IMR-90 (cell line): Measurements from ENCODE around the gene RFX3. TPM values are rescaled to one million over a fixed set of nuclear protein-coding genes. Genes with fewer than 3 reads are reported as not detected.

ENCODE experiments used
- ATAC-seq: fragments of 200-7000 bp; cut with Tn5 transposase; 2 replicates; pipeline ENCODE4 v1.9.1; 2020; ENCODE audit warnings: low read depth, mild to moderate bottlenecking, moderate library complexity
- BruUV-seq: library from RNA; stranded (reverse); fragments of 400-500 nt; replicated peaks from 2 replicates; lab custom pipeline; 2021; lab: Mats Ljungman, UMichigan
- CTCF ChIA-PET: fragments of 300-600 bp; formaldehyde crosslinking; extraction: SDS; loops from one replicate; lab custom pipeline; 2021; ENCODE audit warnings: antibody characterized with exemption; lab: Yijun Ruan, JAX
- POLR2A ChIA-PET: fragments of 300-600 bp; sonication (Branson Sonifier 250); formaldehyde crosslinking; loops from one replicate; lab custom pipeline; 2022; ENCODE audit warnings: antibody characterized with exemption; ENCODE audit not compliant: unreplicated experiment; lab: Charles Lee
- DNase-seq: peaks from one replicate; pipeline ENCODE4 v3.0.0; 2013
- H2AFZ ChIP-seq: replicated peaks from 2 replicates; pipeline ENCODE3; 2013; ENCODE audit warnings: low read length, mild to moderate bottlenecking; ENCODE audit not compliant: poor library complexity
- H2AK5ac ChIP-seq: 2 replicates; pipeline ENCODE4 v1.6.1; 2013; ENCODE audit warnings: low read depth, low read length, inconsistent platforms
- H2AK9ac ChIP-seq: replicated peaks from 2 replicates; pipeline ENCODE3; 2013; ENCODE audit warnings: mild to moderate bottlenecking, low read depth, low read length, moderate library complexity; ENCODE audit not compliant: poor library complexity
- H2BK120ac ChIP-seq: 2 replicates; pipeline ENCODE4 v1.6.1; 2013; ENCODE audit warnings: low read depth, low read length, inconsistent platforms
- H2BK15ac ChIP-seq: 3 replicates; pipeline ENCODE4 v1.6.1; 2013; ENCODE audit warnings: low read depth, low read length, inconsistent platforms
- H2BK20ac ChIP-seq: 2 replicates; pipeline ENCODE4 v1.6.1; 2013; ENCODE audit warnings: low read depth, mild to moderate bottlenecking, inconsistent platforms, low read length, moderate library complexity
- H2BK5ac ChIP-seq: 2 replicates; pipeline ENCODE4 v1.6.1; 2013; ENCODE audit warnings: mild to moderate bottlenecking, low read depth, low read length, inconsistent platforms; ENCODE audit not compliant: poor library complexity, severe bottlenecking
- H3K14ac ChIP-seq: replicated peaks from 2 replicates; pipeline ENCODE4 v1.6.1; 2013; ENCODE audit warnings: low read depth, low read length, inconsistent platforms
- H3K18ac ChIP-seq: 2 replicates; pipeline ENCODE4 v1.6.1; 2013; ENCODE audit warnings: low read depth, low read length, control low read depth
- H3K23ac ChIP-seq: 2 replicates; pipeline ENCODE4 v1.6.1; 2013; ENCODE audit warnings: low read depth, low read length, inconsistent platforms
- H3K27ac ChIP-seq: 2 replicates; pipeline ENCODE4 v1.5.1; 2013; ENCODE audit warnings: mild to moderate bottlenecking, control low read depth, low read length; ENCODE audit not compliant: insufficient read depth
- H3K27me3 ChIP-seq: 2 replicates; pipeline ENCODE4 v1.6.1; 2013; ENCODE audit warnings: low read length; ENCODE audit not compliant: control insufficient read depth, insufficient read depth
- H3K36me3 ChIP-seq: 2 replicates; pipeline ENCODE4 v1.6.1; 2013; ENCODE audit warnings: low read length, mixed read lengths; ENCODE audit not compliant: control insufficient read depth, insufficient read depth
- H3K4ac ChIP-seq: 2 replicates; pipeline ENCODE4 v1.6.1; 2013; ENCODE audit warnings: low read depth, low read length, inconsistent platforms
- H3K4me1 ChIP-seq: 2 replicates; pipeline ENCODE4 v1.6.1; 2013; ENCODE audit warnings: low read length, mixed read lengths; ENCODE audit not compliant: control insufficient read depth, insufficient read depth
- H3K4me2 ChIP-seq: 2 replicates; pipeline ENCODE4 v1.6.1; 2013; ENCODE audit warnings: low read depth, mild to moderate bottlenecking, control low read depth, low read length, moderate library complexity
- H3K4me3 ChIP-seq: 2 replicates; pipeline ENCODE4 v1.5.1; 2013; ENCODE audit warnings: low read depth, mild to moderate bottlenecking, control low read depth, low read length, moderate library complexity; ENCODE audit not compliant: insufficient read depth
- H3K56ac ChIP-seq: 2 replicates; pipeline ENCODE4 v1.6.1; 2013; ENCODE audit warnings: low read length, inconsistent platforms; ENCODE audit not compliant: insufficient read depth; ENCODE audit errors: extremely low read depth
- H3K79me1 ChIP-seq, 2 experiments: 2 replicates each; pipeline ENCODE4 v1.6.1; 2013; ENCODE audit warnings: low read length in 2 of 2, inconsistent platforms in 1 of 2, low read depth in 1 of 2
- H3K9ac ChIP-seq: 2 replicates; pipeline ENCODE4 v1.6.1; 2013; ENCODE audit warnings: low read depth, low read length, control low read depth
- H3K9me1 ChIP-seq: 2 replicates; pipeline ENCODE4 v1.6.1; 2013; ENCODE audit warnings: low read length, inconsistent platforms; ENCODE audit not compliant: insufficient read depth
- H3K9me3 ChIP-seq: 2 replicates; pipeline ENCODE4 v1.6.1; 2013; ENCODE audit warnings: low read length; ENCODE audit not compliant: control insufficient read depth, insufficient read depth
- H4K20me1 ChIP-seq: 2 replicates; pipeline ENCODE4 v1.6.1; 2013; ENCODE audit warnings: low read length, inconsistent platforms; ENCODE audit not compliant: insufficient read depth
- H4K5ac ChIP-seq: 2 replicates; pipeline ENCODE4 v1.6.1; 2013; ENCODE audit warnings: mild to moderate bottlenecking, low read depth, low read length, control low read depth
- H4K8ac ChIP-seq, 2 experiments: 2 replicates each; pipeline ENCODE4 v1.6.1; 2013; ENCODE audit warnings: low read depth in 2 of 2, low read length in 2 of 2, control low read depth in 1 of 2, inconsistent platforms in 1 of 2
- H4K91ac ChIP-seq: 2 replicates; pipeline ENCODE4 v1.6.1; 2013; ENCODE audit warnings: low read depth, low read length, inconsistent platforms; ENCODE audit not compliant: insufficient read depth
- CEBPB ChIP-seq: IDR thresholded peaks from 2 replicates; pipeline ENCODE4 v1.6.1; 2012; ENCODE audit warnings: low read depth, low read length, improper control_type of control experiment
- MAZ ChIP-seq: IDR thresholded peaks from 2 replicates; pipeline ENCODE4 v1.6.1; 2012; ENCODE audit warnings: low read depth, mild to moderate bottlenecking, low read length, improper control_type of control experiment, moderate library complexity, borderline replicate concordance
- RAD21 ChIP-seq: IDR thresholded peaks from 2 replicates; pipeline ENCODE4 v1.6.1; 2012; ENCODE audit warnings: low read length, improper control_type of control experiment
- RCOR1 ChIP-seq: IDR thresholded peaks from 2 replicates; pipeline ENCODE4 v1.6.1; 2012; ENCODE audit warnings: mild to moderate bottlenecking, low read length, improper control_type of control experiment; ENCODE audit not compliant: insufficient replicate concordance
- SMC3 ChIP-seq: fragments of 150-350 bp; IDR thresholded peaks from 2 replicates; pipeline ENCODE4 v1.6.1; 2016; ENCODE audit warnings: low read depth, mild to moderate bottlenecking, antibody characterized with exemption, low read length, moderate library complexity
- WGBS, 2 experiments: methylation state at CpG; one replicate each; pipeline versions ENCODE4 v1.1.5 to v1.1.7; 2013; ENCODE audit warnings: missing lambda C conversion rate in 2 of 2; ENCODE audit not compliant: insufficient read length in 1 of 2; ENCODE audit errors: extremely low coverage in 2 of 2; 5-methylcytosine and 5-hydroxymethylcytosine counted together
- dilution Hi-C: fragments of 300-500 bp; cut with HindIII; formaldehyde crosslinking; loops from one replicate; pipeline ENCODE4 v1.14.3; 2018; ENCODE audit warnings: low sequenced_read_pairs; ENCODE audit not compliant: unreplicated experiment
- in situ Hi-C: fragments of 300-500 bp; cut with MboI; formaldehyde crosslinking; loops from 3 replicates; pipeline ENCODE4 v1.14.3; 2019; ENCODE audit warnings: low sequenced_read_pairs, inconsistent platforms, mixed read lengths
- intact Hi-C: fragments of 100-400 bp; cut with micrococcal nuclease; formaldehyde crosslinking; loops from 2 replicates; pipeline ENCODE4 v1.10.0; 2022
- polyA plus RNA-seq, 3 experiments: library from polyadenylated mRNA; depleted of rRNA; stranded (reverse); fragments of >200 nt; gene quantifications; 2 replicates each; pipeline ENCODE4 v1.2.3, GENCODE V29; 2012; ENCODE audit warnings: low replicate concordance in 1 of 3
- total RNA-seq: library from RNA; depleted of rRNA; stranded (reverse); fragments of >200 nt; gene quantifications from 2 replicates; pipeline ENCODE4 v1.2.3, GENCODE V29; 2012
- TF ChIP-seq, protein P1 (sequence below): fragments of 150-350 bp; IDR thresholded peaks from 2 replicates; pipeline ENCODE4 v1.6.1; 2017; ENCODE audit warnings: mild to moderate bottlenecking, antibody characterized with exemption, low read length, low read depth
- TF ChIP-seq, protein P2 (sequence below): conservative IDR thresholded peaks from 2 replicates; pipeline ENCODE4 v1.5.1; 2012; ENCODE audit warnings: mild to moderate bottlenecking, low read depth, low read length, improper control_type of control experiment

The RFX3 gene
- total and polyA plus RNA-seq, 2 of the 4 experiments (the other 2 are of a cell fraction), result 1.7 to 2.7 TPM

DNA sequence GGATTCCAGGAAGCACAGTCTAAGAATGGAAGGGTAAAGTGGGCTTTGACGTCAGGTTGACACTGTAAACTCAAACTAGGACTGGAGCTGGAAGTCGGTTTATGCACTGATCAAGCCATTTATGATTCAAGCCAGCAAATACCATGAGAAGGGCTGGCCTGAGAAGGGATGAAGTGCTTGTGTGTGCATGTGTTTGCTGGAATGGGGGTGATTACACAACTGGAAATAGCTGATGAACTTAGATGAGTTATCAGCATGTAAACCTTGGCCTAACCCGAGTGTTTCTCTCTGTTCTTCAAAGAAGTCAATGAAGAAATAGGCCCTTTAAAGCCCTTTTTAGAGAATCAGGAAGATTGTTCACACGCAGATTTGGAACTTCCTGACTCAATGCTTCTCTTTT, 287.6 kb downstream of the RFX3 start:
- no peak overlapping the region for H2AK5ac ChIP-seq
- ATAC-seq (peak; percentile 47), DNase-seq (peak; percentile 62)
- no peak overlapping the region for H3K18ac ChIP-seq
- no peak overlapping the region for H2BK5ac ChIP-seq
- H4K20me1 ChIP-seq, result no peaks in the 10 kb centered on the region
- H3K79me1 ChIP-seq, result no peaks in the 10 kb centered on the region
- H3K23ac ChIP-seq, result no peak overlapping the region
- H2AK9ac ChIP-seq, result no peak overlapping the region
- ChIA-PET CTCF (interaction anchor here (0.5 to 2.4 kb wide), 2 partner anchors 18 to 203 kb away, joined by 3 to 7 read pairs; no protein-coding TSS in a partner anchor), POLR2A (no interaction called here)
- WGBS, 2 experiments, result no CpG with 5 or more reads among the region's 4 CpGs
- H3K27ac ChIP-seq, result no peak overlapping the region
- H4K5ac ChIP-seq, result no peak overlapping the region
- no peak overlapping the region for H2BK15ac ChIP-seq
- in situ Hi-C loops, result loop anchor here (25.0 kb wide), 1 partner anchor 1124 kb away; no protein-coding TSS in a partner anchor
- intact Hi-C loops, result no loop called here
- no peak overlapping the region for H3K56ac ChIP-seq
- H3K27me3 ChIP-seq, result no peaks in the 10 kb centered on the region
- H2BK20ac ChIP-seq, result no peak overlapping the region
- no peak overlapping the region for H3K4me2 ChIP-seq
- H2AFZ ChIP-seq, result no peak overlapping the region
- H3K4me3 ChIP-seq, result no peak overlapping the region
- TF ChIP-seq CEBPB (peak; percentile 51; the same call in 1 of the 2 replicates), SMC3 (no peak), MAZ (no peak), RCOR1 (no peak), RAD21 (no peak)
- TF ChIP-seq, protein P1, sequence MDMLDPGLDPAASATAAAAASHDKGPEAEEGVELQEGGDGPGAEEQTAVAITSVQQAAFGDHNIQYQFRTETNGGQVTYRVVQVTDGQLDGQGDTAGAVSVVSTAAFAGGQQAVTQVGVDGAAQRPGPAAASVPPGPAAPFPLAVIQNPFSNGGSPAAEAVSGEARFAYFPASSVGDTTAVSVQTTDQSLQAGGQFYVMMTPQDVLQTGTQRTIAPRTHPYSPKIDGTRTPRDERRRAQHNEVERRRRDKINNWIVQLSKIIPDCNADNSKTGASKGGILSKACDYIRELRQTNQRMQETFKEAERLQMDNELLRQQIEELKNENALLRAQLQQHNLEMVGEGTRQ, result no peak
- TF ChIP-seq, protein P2, sequence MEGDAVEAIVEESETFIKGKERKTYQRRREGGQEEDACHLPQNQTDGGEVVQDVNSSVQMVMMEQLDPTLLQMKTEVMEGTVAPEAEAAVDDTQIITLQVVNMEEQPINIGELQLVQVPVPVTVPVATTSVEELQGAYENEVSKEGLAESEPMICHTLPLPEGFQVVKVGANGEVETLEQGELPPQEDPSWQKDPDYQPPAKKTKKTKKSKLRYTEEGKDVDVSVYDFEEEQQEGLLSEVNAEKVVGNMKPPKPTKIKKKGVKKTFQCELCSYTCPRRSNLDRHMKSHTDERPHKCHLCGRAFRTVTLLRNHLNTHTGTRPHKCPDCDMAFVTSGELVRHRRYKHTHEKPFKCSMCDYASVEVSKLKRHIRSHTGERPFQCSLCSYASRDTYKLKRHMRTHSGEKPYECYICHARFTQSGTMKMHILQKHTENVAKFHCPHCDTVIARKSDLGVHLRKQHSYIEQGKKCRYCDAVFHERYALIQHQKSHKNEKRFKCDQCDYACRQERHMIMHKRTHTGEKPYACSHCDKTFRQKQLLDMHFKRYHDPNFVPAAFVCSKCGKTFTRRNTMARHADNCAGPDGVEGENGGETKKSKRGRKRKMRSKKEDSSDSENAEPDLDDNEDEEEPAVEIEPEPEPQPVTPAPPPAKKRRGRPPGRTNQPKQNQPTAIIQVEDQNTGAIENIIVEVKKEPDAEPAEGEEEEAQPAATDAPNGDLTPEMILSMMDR, result no peak
- H3K4ac ChIP-seq, result no peak overlapping the region
- no peak overlapping the region for H3K9ac ChIP-seq
- H3K4me1 ChIP-seq, result peaks cover 3% of the 10 kb centered on the region; the same call in 1 of the 2 replicates
- dilution Hi-C loops, result no loop called here
- no peak overlapping the region for H4K8ac ChIP-seq
- H3K14ac ChIP-seq, result no peak overlapping the region
- no peaks in the 10 kb centered on the region for H3K36me3 ChIP-seq
- H3K9me1 ChIP-seq, result peaks cover 4% of the 10 kb centered on the region; the same call in 1 of the 2 replicates
- H3K9me3 ChIP-seq, result no peaks in the 10 kb centered on the region
- H2BK120ac ChIP-seq, result no peak overlapping the region
- no peak overlapping the region for H4K91ac ChIP-seq
- BruUV-seq, result no TSS peak
